ENCODE results near the gene CHPT1.
"Not testable (repeated sequence)": the region's sequence is repeated elsewhere in the genome, so short reads cannot be mapped to it uniquely, and the experiment has no call there.

CHPT1 gene

GRCh38 chr12:101729842-101730241 lies 32.4 kb downstream of the CHPT1 start:
- no peak for DNase-seq

DNA sequence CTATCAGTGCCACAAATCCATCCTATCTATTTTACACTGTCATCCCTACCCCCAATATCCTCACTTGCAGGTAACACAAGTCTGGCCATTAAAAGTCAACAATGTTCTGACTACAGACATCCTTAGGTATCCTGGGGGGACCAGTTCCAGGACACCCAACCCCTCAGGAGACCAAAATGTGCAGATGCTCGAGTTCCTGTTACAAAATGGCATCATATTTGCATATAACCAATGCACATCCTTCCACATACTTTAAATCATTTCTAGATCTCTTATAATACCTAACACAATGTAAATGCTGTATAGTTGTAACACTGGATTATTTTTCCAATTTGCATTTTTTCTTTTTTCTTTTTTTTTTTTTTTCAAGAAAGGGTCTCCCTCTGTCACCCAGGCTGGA lies 34.9 kb downstream of the CHPT1 start:
- no peak for DNase-seq

- no peak for DNase-seq
These were observed 35.7 kb downstream of the CHPT1 start for GRCh38 chr12:101733166-101733565.

DNA sequence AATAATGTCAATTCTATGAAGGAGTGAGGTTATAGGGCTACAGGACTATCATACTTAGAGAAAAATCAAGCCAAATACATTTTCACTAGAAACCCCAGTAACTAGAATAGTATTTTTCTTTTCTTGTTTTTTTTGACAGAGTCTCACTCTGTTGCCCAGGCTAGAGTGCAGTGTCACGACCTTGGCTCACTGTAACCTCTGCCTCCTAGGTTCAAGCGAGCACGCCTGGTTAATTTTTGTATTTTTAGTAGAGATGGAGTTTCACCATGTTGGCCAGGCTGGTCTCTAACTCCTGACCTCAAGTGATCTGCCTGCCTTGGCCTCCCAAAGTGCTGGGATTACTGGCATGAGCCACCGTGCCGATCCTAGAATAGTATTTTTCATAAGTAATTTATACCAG lies 37.0 kb downstream of the CHPT1 start:
- not testable (repeated sequence) for DNase-seq

GRCh38 chr12:101737476-101737875 lies 40.0 kb downstream of the CHPT1 start:
- no peak for DNase-seq

DNA sequence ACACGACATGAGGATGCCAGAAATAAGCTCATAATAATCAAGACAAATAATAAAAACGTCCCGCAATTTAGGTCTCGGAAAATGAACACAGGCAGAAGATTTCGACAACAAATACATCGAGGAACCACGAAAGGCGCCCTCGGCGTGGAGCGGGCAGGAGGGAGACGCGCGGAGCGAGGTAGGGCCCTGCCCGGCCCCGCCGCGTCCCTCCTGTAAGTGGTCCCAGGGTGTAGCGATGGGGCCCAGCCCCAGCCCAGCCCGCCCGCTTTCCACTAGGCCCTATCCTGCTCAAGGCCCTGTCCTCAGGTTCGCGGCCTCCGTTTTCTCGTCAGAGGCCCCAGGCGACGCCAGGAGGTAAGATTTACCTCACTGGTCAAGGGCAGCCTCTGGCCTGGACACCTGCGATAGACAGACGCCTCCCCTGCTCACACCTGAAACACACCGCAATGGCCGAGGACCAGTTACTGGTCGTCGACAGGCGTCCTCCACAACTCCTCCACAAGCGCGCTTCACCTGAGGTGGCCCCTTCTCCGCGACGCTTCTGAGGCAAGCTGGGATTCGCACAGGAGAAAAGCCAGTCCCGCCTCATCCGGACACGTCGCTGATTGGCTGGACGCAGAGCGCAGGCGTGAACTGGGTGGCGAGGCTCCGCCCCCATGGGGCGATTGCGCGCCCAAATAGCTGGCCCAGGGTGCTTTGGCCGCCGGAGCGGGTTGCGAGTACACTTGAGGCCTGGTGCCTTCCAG lies 41.7 kb downstream of the CHPT1 start, which contains the start of gene SYCP3:
SYCP3 (minus strand) TSS at position 543 of the 746 bp plus-strand sequence. CDS start 1,527 bp downstream, outside the sequence.
- DNase-seq = no peak

GRCh38 chr12:101740566-101740965 lies 43.1 kb downstream of the CHPT1 start:
- DNase-seq = no peak

DNA sequence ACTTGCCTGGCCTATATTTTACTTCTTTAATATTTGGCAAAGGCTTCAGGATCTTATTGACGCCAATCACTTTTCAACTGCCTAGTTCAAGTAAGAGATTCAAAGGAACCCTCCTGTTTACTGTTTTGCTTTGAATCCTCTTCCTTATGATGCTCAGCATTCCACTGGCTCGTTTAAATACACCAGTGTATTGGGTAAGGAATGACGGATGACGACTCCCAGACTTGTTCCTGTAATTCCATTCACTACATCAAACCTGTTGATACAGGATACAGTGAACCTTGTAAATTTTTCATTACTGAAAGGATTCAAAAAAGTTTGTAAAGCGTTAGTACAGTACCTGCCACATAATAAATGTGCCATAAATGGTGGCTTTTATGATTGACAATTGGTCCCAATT lies 43.5 kb downstream of the CHPT1 start:
- DNase-seq = no peak

DNA sequence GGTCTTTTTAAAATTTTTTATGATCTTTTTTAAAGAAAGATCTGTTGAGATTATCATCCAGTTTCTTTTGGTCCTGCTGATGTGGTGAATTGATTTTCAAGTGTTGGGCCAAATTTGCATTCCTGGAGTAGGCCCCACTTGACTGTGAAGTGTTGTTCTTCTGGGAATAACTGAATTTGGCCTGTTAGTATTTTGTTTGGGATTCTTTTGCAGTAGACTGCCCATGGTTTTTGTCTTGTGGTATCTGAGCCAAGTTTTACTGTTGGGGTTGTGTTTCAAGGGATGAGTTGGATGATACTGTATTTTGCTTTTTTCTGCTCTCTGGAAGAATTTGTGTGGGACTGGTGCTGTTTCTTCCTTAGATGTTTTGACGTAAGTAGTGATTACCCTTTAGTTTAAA lies 45.8 kb downstream of the CHPT1 start:
- no peak for DNase-seq

DNA sequence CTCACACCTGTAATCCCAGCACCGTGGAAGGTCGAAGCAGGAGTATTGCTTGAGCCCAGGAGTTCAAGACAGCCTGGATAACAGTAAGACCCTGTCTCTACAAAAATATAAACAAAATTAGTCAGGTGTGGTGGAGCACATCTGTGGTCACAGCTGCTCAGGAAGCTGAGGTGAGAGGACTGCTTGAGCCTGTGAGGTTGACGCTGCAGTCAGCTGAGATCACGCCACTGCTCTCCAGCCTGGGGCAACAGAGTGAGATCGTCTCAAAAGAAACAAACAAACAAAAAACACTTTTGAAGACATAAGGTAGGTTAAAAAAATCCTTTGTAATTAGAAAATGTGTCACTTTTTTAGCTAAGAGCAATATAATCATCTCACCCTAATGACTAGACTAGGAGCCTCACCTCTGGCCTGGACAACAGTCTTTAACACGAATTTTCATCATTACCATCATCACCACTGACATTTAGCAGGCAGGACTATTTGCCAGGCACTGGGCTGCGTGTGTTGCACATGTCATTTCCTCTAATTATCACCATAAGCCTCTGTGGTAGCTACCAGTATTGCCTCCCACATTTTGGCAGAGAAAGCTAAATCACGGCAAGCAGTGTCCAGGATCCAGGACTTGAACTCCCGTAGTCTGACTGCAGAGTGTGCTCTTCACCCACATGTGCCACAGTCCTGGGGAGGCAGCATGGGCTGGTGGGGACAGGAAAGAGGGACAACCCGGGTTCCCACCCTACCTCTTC lies 46.5 kb downstream of the CHPT1 start:
- DNase-seq = no peak

DNA sequence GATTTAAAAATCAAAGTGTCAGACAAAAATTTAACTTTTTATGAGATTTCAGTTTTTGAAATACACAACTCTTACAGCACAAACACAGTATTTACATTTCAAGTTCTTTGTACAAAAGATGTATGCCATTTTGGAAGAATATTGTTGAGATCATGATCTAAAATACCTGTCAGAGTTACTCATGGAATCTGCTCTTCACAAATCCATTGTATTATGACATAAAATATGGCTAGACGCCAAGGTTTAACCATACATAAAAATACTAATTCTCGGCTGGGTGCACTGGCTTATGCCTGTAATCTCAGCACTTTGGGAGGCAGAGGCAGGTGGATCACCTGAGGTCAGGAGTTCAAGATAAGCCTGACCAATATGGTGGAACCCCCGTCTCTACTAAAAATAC lies 48.0 kb downstream of the CHPT1 start:
- no peak for DNase-seq

DNA sequence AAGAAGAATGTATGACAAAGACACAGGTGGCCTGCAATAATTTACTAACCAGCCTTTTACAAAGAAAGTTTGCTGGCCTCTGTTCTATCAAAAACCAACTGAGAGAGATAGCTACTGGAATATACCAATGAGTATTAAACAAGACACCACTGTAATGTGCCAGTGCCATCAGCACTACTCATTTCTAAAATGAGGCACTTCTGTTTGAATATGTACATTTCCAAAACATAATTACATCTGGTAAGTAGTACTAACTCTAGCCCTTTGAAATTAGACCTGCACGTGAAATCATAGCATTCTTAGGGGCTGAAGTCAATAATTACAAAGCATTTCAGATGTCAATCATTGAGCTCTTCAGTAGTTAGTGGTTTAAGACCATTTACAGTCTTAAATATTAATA lies 48.8 kb downstream of the CHPT1 start:
- no peak for DNase-seq

DNA sequence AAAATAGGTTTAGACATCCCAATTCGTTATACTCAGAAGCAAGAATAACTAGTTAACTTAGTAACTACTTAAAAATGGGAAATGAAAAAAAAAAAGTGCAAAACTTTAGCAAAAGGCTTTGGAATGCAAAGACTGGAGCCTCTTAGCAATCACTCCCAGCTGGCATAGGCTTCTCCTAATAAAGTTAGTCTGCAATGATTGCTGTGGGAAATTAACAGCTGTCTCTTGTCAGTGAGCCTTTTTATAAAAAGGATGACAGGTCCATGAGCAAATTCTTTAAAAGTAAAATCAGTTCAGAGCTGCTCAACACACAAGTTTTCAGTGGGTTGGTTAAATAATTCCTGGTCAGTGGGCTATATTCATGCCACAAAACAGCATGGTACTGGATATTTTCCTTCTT lies 49.2 kb downstream of the CHPT1 start:
- no peak for DNase-seq

- no peak for DNase-seq
These were observed 50.3 kb downstream of the CHPT1 start for GRCh38 chr12:101747697-101748096.

GRCh38 chr12:101748907-101749306 lies 51.5 kb downstream of the CHPT1 start:
- DNase-seq = no peak

GRCh38 chr12:101749657-101750056 lies 52.2 kb downstream of the CHPT1 start:
- no peak for DNase-seq

- no peak for DNase-seq
These were observed 52.7 kb downstream of the CHPT1 start for GRCh38 chr12:101750152-101750551.

DNA sequence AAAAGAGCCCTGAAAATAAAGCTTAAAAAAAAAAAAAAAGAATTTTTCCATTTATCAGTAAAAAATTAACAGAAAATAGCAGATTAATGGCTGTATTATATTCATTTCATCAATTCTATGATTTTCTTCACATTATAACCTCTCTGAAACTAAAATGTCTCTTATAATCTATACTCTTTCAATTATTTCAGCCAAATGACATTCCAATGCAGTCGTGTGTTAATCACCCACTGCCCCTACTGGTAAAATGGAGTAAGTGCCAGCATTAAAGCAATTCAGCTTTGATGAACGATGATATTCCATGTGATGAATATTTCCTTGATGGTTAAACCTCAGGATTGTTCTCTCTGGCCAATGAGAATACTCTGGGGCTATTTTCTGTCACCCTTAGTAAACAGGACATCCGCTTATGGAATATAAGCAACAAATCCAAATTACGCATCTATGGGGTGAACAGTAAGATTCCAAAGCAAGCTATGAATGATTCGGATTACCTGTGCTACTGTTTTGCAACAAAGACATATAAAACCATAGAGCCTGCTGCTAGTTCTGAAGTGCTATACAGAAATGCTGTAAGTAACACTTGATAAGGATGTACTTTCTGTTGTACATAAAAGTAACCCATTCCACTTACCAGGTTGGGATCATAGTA lies 62.1 kb downstream of the CHPT1 start:
- DNase-seq = no peak

GRCh38 chr12:101761350-101761749 lies 63.9 kb downstream of the CHPT1 start:
- no peak for DNase-seq

- no peak for DNase-seq
These were observed 64.3 kb downstream of the CHPT1 start for GRCh38 chr12:101761781-101762180.

DNA sequence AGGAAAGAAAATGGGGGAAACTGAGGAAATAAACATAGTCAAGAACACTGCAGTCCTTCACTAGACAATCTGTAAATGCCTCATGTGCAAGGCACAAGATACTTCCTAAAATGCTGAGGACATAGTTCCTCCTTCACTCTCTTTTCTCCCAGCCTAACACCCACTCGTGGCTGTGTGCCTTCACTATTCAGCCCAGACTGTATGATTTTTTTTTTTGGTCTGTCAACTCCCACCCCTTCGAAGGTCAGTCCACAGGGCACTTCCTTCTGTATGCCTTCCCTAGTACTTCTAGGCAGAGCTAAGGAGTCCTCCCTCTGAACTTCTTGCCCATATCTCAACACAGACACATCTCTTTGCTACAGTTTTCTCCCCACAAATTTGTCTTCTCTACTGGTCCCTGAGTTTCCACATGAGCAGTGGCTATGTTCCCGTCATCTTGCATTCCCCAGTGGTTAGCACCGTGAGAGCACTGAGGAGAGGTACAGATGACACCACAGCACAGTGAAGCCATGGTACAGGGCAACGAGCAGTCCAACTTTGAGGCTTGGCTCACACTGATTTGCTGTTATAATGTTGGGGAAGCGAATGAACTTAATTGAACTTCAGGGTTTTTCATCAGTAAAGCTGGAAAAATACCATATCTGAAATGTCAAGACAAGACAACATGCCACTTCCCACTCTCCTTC lies 65.9 kb downstream of the CHPT1 start:
- no peak for DNase-seq

DNA sequence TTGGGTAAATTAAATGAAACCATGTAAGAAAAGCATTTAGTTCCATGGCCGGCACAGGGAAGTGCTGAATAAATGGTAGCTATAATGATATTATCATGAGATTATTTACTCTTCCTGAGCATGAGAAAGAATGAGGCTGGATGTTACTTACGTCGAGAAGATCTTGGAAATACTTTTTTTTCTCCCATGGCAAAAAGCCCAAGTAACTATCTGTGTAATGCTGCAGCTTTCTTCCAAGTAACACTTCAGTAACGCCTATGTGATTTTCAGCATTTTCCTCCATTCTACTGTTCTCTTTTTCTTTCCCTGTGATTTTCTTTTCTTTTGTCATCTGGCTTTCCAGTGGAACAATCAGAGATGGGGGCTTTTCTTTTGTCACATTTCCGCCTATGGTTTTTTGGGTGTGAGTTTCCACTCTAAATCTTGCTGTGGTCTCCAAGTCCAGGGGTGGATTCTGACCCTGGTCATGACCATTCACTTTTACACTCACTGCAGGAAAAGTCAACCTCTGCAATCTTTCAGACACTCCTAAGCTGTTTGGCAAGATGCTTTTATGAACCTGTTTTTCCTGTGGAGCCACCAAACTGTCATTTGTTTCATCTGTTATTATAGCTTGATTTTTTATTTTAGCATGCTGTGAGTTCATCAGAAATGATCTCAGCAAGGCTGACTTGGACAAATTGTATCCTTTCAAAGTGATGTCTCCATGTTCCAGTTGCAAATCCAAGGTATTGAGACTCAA lies 66.8 kb downstream of the CHPT1 start:
- DNase-seq = no peak

DNA sequence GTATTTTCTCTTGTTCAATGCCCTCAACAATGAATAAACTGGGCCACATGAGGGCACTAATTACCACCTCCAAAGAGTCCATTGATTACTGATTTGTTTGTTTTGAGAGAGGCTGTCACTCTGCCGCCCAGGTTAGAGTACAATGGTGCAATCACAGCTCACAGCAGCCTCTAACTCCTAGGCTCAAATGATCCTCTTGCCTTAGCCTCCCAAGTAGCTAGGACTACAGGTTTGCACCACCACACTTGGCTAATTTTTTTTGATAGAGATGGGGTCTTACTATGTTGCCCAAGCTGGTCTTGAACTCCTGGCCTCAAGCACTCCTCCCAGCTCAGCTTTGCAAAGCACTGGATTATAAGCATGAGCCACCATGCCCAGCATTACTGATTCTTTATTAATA lies 70.1 kb downstream of the CHPT1 start:
- DNase-seq = no peak
